Endothelial cell of umbilical vein (primary cell): ENCODE measurements around the gene YY1. TPM values are rescaled to one million over a fixed set of nuclear protein-coding genes. Genes with fewer than 3 reads are reported as not detected.
"Not testable (repeated sequence)": the region's sequence is repeated elsewhere in the genome, so short reads cannot be mapped to it uniquely, and the experiment has no call there.

Source experiments
- BruUV-seq: library from RNA; stranded (reverse); fragments of 400-500 nt; replicated peaks from 2 replicates; lab custom pipeline; 2021; lab: Mats Ljungman, UMichigan
- CTCF ChIA-PET: fragments of 300-600, 350-600 bp; sonication (Branson Sonifier 250); formaldehyde crosslinking; loops from one replicate; lab custom pipeline; 2021; ENCODE audit warnings: antibody characterized with exemption, inconsistent platforms; lab: Charles Lee
- POLR2A ChIA-PET: fragments of 300-600, 350-600 bp; sonication (Branson Sonifier 250); formaldehyde crosslinking; loops from one replicate; lab custom pipeline; 2021; ENCODE audit warnings: antibody characterized with exemption, inconsistent platforms; lab: Charles Lee
- DNase-seq: peaks from one replicate; pipeline ENCODE4 v3.0.0-alpha.2; 2011; ENCODE audit warnings: low read depth, low spot score
- FAIRE-seq: peaks from 2 replicates; lab custom pipeline; 2011; peaks lifted over from hg19 to GRCh38; lab: Jason Lieb, UNC
- H2AFZ ChIP-seq: 2 replicates; pipeline ENCODE4 v1.6.0; 2012; ENCODE audit warnings: low read depth, low read length, control low read depth, inconsistent platforms
- H3K27ac ChIP-seq: 2 replicates; pipeline ENCODE4 v1.5.1; 2011; ENCODE audit warnings: low read depth, mild to moderate bottlenecking, control low read depth, low read length, moderate library complexity; ENCODE audit not compliant: insufficient read depth
- H3K27me3 ChIP-seq, 2 experiments: 2 replicates each; pipeline versions ENCODE4 v1.6.0 to v1.6.1; 2011; ENCODE audit warnings: low read length in 2 of 2, mixed read lengths in 1 of 2; ENCODE audit not compliant: control insufficient read depth in 2 of 2, insufficient read depth in 2 of 2
- H3K36me3 ChIP-seq, 2 experiments: 2 replicates in 1 of 2; 3 replicates in 1 of 2; pipeline ENCODE4 v1.5.1; 2011; ENCODE audit warnings: low read length in 2 of 2, mild to moderate bottlenecking in 1 of 2, moderate library complexity in 1 of 2; ENCODE audit not compliant: control insufficient read depth in 2 of 2, insufficient read depth in 2 of 2; ENCODE audit errors: extremely low read depth in 1 of 2
- H3K4me1 ChIP-seq: 3 replicates; pipeline ENCODE4 v1.5.1; 2011; ENCODE audit warnings: mild to moderate bottlenecking, low read length; ENCODE audit not compliant: control insufficient read depth, insufficient read depth; ENCODE audit errors: extremely low read depth
- H3K4me2 ChIP-seq: 2 replicates; pipeline ENCODE4 v1.6.1; 2011; ENCODE audit warnings: low read length, control low read depth, mixed read lengths; ENCODE audit not compliant: insufficient read depth
- H3K4me3 ChIP-seq, 3 experiments: fragments of 200-600 bp in 1 of 3; sonication (generic), shearing (Covaris generic) in 1 of 3; replicated peaks in 1 of 3; 2 replicates each; pipeline ENCODE4 v1.5.1; 2011 to 2016; ENCODE audit warnings: control low read depth in 3 of 3, low read length in 3 of 3, mild to moderate bottlenecking in 2 of 3, inconsistent platforms in 1 of 3, low read depth in 1 of 3, moderate library complexity in 1 of 3; ENCODE audit not compliant: insufficient read depth in 1 of 3
- H3K79me2 ChIP-seq: 2 replicates; pipeline ENCODE4 v1.6.0; 2012; ENCODE audit warnings: low read length, inconsistent platforms; ENCODE audit not compliant: control insufficient read depth, insufficient read depth
- H3K9ac ChIP-seq: replicated peaks from 2 replicates; pipeline ENCODE3; 2011; ENCODE audit warnings: low read length, control low read depth; ENCODE audit not compliant: insufficient read depth; ENCODE audit errors: extremely low read depth
- H3K9me1 ChIP-seq: replicated peaks from 3 replicates; pipeline ENCODE4 v1.6.0; 2011; ENCODE audit warnings: mild to moderate bottlenecking, low read length; ENCODE audit not compliant: control insufficient read depth, insufficient read depth; ENCODE audit errors: extremely low read depth
- H3K9me3 ChIP-seq: replicated peaks from 2 replicates; pipeline ENCODE4 v1.5.1; 2012; ENCODE audit warnings: low read length, inconsistent platforms; ENCODE audit not compliant: control insufficient read depth, insufficient read depth
- H4K20me1 ChIP-seq: replicated peaks from 2 replicates; pipeline ENCODE3; 2011; ENCODE audit warnings: mild to moderate bottlenecking, low read length; ENCODE audit not compliant: control insufficient read depth, insufficient read depth; ENCODE audit errors: extremely low read depth
- CTCF ChIP-seq, 2 donors: IDR thresholded peaks; 1 replicate in 1 of 2; 2 replicates in 1 of 2; pipeline ENCODE4 v1.5.1; 2011; ENCODE audit warnings: low read length in 2 of 2, mild to moderate bottlenecking in 2 of 2, moderate library complexity in 2 of 2, control low read depth in 1 of 2, inconsistent platforms in 1 of 2, low read depth in 1 of 2; ENCODE audit not compliant: insufficient read depth in 1 of 2; ENCODE audit errors: extremely low read depth in 1 of 2
- EZH2 ChIP-seq: IDR thresholded peaks from 2 replicates; pipeline ENCODE4 v1.6.1; 2012; ENCODE audit warnings: borderline replicate concordance, low read depth, mild to moderate bottlenecking, moderate library complexity, low read length, inconsistent platforms; ENCODE audit not compliant: severe bottlenecking
- FOS ChIP-seq: IDR thresholded peaks from 2 replicates; pipeline ENCODE4 v1.6.1; 2011; ENCODE audit warnings: mild to moderate bottlenecking, low read length, moderate library complexity, borderline replicate concordance; ENCODE audit not compliant: insufficient read depth
- GATA2 ChIP-seq: IDR thresholded peaks from 2 replicates; pipeline ENCODE4 v1.7.0; 2011; ENCODE audit warnings: low read depth, mild to moderate bottlenecking, moderate library complexity, mixed read lengths, low read length; ENCODE audit not compliant: insufficient read length, insufficient read depth
- JUN ChIP-seq: IDR thresholded peaks from 2 replicates; pipeline ENCODE4 v1.6.1; 2011; ENCODE audit warnings: borderline replicate concordance, low read depth; ENCODE audit not compliant: insufficient read length, insufficient read depth
- MAX ChIP-seq: IDR thresholded peaks from 2 replicates; pipeline ENCODE4 v1.6.1; 2011; ENCODE audit not compliant: insufficient read depth, insufficient read length
- MYC ChIP-seq: IDR thresholded peaks from one replicate; pipeline ENCODE4 v1.6.1; 2011; ENCODE audit warnings: mild to moderate bottlenecking, low read depth, low read length
- POLR2A ChIP-seq: IDR thresholded peaks from 2 replicates; pipeline ENCODE4 v1.6.1; 2012; ENCODE audit warnings: low read depth, mild to moderate bottlenecking, control low read depth, low read length
- POLR2AphosphoS5 ChIP-seq: IDR thresholded peaks from 2 replicates; pipeline ENCODE4 v1.6.1; 2012; ENCODE audit warnings: low read depth, mild to moderate bottlenecking, control low read depth, low read length, moderate library complexity; ENCODE audit not compliant: insufficient read depth
- dilution Hi-C: fragments of 300-500 bp; cut with MboI; formaldehyde crosslinking; loops from one replicate; pipeline ENCODE4 v1.15.0; 2019; ENCODE audit warnings: low sequenced_read_pairs; ENCODE audit not compliant: extremely low pct_ligation_motif_present
- intact Hi-C: fragments of 100-400 bp; cut with micrococcal nuclease; formaldehyde crosslinking; loops from one replicate; pipeline ENCODE4 v1.10.0; 2022
- polyA plus RNA-seq, 4 experiments: library from polyadenylated mRNA; depleted of rRNA in 3 of 4; stranded (reverse) in 3 of 4; unstranded in 1 of 4; fragments of >200 nt; gene quantifications; 2 replicates each; pipeline versions ENCODE4 v1.2.1 to v1.2.3, GENCODE V29; 2011 to 2012; ENCODE audit warnings: missing spikeins in 1 of 4
- total RNA-seq: library from RNA; stranded (reverse); gene quantifications from 2 replicates; pipeline ENCODE4 v1.2.3, GENCODE V29; 2021

YY1 gene
- total and polyA plus RNA-seq, 2 donors (not counting 3 experiments of a cell fraction or from before 2014, with no cell fraction given): 23.5 to 78.6 TPM

GRCh38 chr14:100234511-100234910 lies 4.4 kb upstream of the YY1 start:
- Histone ChIP-seq H3K79me2 (peaks cover 66% of the 10 kb centered on the region), H3K9ac (no peak overlapping the region), H3K4me3 (no peak overlapping the region), H3K4me2 (no peak overlapping the region), H4K20me1 (peaks cover 3% of the 10 kb centered on the region), H3K9me1 (no peaks in the 10 kb centered on the region), H3K4me1 (peaks cover 9% of the 10 kb centered on the region), H3K36me3 (no peaks in the 10 kb centered on the region), H3K27ac (no peak overlapping the region), H2AFZ (no peak overlapping the region), H3K27me3 (no peaks in the 10 kb centered on the region), H3K9me3 (no peaks in the 10 kb centered on the region)
- ChIA-PET CTCF (interaction anchor here (1.0 to 1.6 kb wide), 2 partner anchors 12 to 13 kb away, joined by 3 to 5 read pairs; no protein-coding TSS in a partner anchor), POLR2A (no interaction called here)
- BruUV-seq: no TSS peak
- intact Hi-C loops (no loop called here), dilution Hi-C loops (no loop called here)
- no peak for DNase-seq
- no peak for FAIRE-seq
- TF ChIP-seq GATA2 (no peak), FOS (no peak), MYC (no peak), EZH2 (no peak), POLR2AphosphoS5 (no peak), CTCF (IDR thresholded peaks at IDR 0.05; ENCODE audit: extremely low read depth in 1 of 2, insufficient read depth in 1 of 2, low read depth in 1 of 2, low read length in 2 of 2) (no peak), MAX (no peak), POLR2A (no peak), JUN (no peak)

GRCh38 chr14:100236271-100236818 lies 2.6 kb upstream of the YY1 start:
- peak overlapping the region; percentile 96 for H3K4me2 ChIP-seq
- DNase-seq, dilution Hi-C loops, FAIRE-seq, H4K20me1 ChIP-seq, H3K27ac ChIP-seq, BruUV-seq, H3K9me3 ChIP-seq, H3K27me3 ChIP-seq, H3K9ac ChIP-seq, H3K9me1 ChIP-seq, H2AFZ ChIP-seq, H3K36me3 ChIP-seq: not testable (repeated sequence)
- CTCF ChIA-PET: interaction anchor here (0.8 to 1.3 kb wide), 5 partner anchors 12 to 42 kb away, joined by 3 read pairs; no protein-coding TSS in a partner anchor
- peak overlapping the region in 1 of 3 experiments; percentile 100 for H3K4me3 ChIP-seq
- peaks cover 79% of the 10 kb centered on the region for H3K79me2 ChIP-seq
- intact Hi-C loops: loop anchor here (5.0 kb wide), 2 partner anchors 94 to 264 kb away; no protein-coding TSS in a partner anchor
- H3K4me1 ChIP-seq: peaks cover 15% of the 10 kb centered on the region
- POLR2A ChIA-PET: interaction anchor here (0.6 kb wide), 1 partner anchor 26 kb away, joined by 7 read pairs; no protein-coding TSS in a partner anchor
